Spinal cord (tissue), 10 donors: ENCODE data around the gene PAX3. TPM values are rescaled to one million over a fixed set of nuclear protein-coding genes. Genes with fewer than 3 reads are reported as not detected.
A peak's percentile ranks its signal among the peaks of the same experiment; 100 is the strongest.

ENCODE experiments used
- DNase-seq, 6 donors: peaks; one replicate each; pipeline versions ENCODE4 v3.0.0 to v3.0.0-alpha.2; 2013 to 2015; ENCODE audit warnings: low spot score in 6 of 6, low read depth in 4 of 6
- H3K27ac ChIP-seq: one replicate; pipeline ENCODE4 v1.5.1; 2013; ENCODE audit warnings: low read depth, low read length, control low read depth
- H3K27me3 ChIP-seq: one replicate; pipeline ENCODE4 v1.6.1; 2013; ENCODE audit warnings: low read length; ENCODE audit not compliant: control insufficient read depth, insufficient read depth
- H3K36me3 ChIP-seq: one replicate; pipeline ENCODE4 v1.6.1; 2013; ENCODE audit warnings: low read length; ENCODE audit not compliant: control insufficient read depth, insufficient read depth
- H3K4me1 ChIP-seq: one replicate; pipeline ENCODE4 v1.6.1; 2013; ENCODE audit warnings: low read length; ENCODE audit not compliant: control insufficient read depth, insufficient read depth
- H3K4me3 ChIP-seq: one replicate; pipeline ENCODE4 v1.5.1; 2013; ENCODE audit warnings: low read depth, low read length, control low read depth
- H3K9me3 ChIP-seq: one replicate; pipeline ENCODE4 v1.6.1; 2013; ENCODE audit warnings: low read length; ENCODE audit not compliant: control insufficient read depth, insufficient read depth
- WGBS: methylation state at CpG from one replicate; pipeline ENCODE4 v1.1.5; 2013; ENCODE audit warnings: missing lambda C conversion rate; ENCODE audit not compliant: insufficient coverage; 5-methylcytosine and 5-hydroxymethylcytosine counted together
- polyA plus RNA-seq, 2 donors: library from polyadenylated mRNA; unstranded; fragments of 120-200 nt; gene quantifications; one replicate each; pipeline ENCODE4 v1.2.1, GENCODE V29; 2013; ENCODE audit not compliant: insufficient read length in 2 of 2
- total RNA-seq, 2 donors: library from RNA; depleted of rRNA in 1 of 2; stranded (reverse); fragments of 120-200 nt in 1 of 2; fragments of >200 nt in 1 of 2; gene quantifications; one replicate each; pipeline versions ENCODE4 v1.2.3 to v1.2.4, GENCODE V29; 2013 to 2014
- donor health status: healthy.

The PAX3 gene
- total and polyA plus RNA-seq, 4 donors = 9.4 to 14.2 (median 12.7) TPM

DNA sequence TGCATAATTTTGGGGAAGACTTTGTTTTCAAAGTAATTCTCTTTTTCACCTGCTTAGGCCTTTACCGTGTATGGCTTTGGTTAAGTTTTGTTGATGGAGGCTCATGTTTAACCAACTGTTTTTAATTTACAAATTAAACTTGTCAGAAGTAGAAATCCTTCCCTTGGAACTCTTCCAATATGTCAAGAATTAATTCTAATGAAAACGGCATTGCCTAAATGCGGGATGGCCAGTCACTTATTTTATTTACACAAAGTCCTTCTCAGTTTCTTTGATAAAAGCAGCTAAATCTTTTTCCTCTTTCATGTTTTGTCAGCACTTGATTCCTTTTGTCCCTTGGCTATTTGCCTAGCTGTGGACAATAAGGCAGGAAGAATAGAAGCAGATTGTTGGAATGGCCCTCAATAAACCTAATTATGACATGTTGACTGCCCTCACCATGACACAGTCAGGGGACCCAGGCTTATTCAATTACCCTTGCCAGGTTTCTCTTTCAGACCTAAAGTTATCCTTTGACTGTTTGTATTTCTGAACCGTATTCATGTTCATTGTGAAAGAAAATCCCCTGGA, 26.3 kb downstream of the PAX3 start:
- DNase-seq = peak in 3 of 6 donors; percentile 61 to 83 (median 77)
- Histone ChIP-seq H3K4me3 (no peak overlapping the region), H3K27me3 (peaks cover 66% of the 10 kb centered on the region), H3K9me3 (no peaks in the 10 kb centered on the region), H3K4me1 (no peaks in the 10 kb centered on the region), H3K36me3 (no peaks in the 10 kb centered on the region), H3K27ac (peak overlapping the region; percentile 48)
- no CpG with 5 or more reads among the region's 4 CpGs for WGBS

GRCh38 chr2:222271854-222272253, 26.9 kb downstream of the PAX3 start:
- Histone ChIP-seq H3K9me3 (no peaks in the 10 kb centered on the region), H3K27ac (peak overlapping the region; percentile 48), H3K36me3 (no peaks in the 10 kb centered on the region), H3K27me3 (peaks cover 69% of the 10 kb centered on the region), H3K4me3 (no peak overlapping the region), H3K4me1 (no peaks in the 10 kb centered on the region)
- 70% methylated on average over 2 of the region's 5 CpGs for WGBS
- no peak for DNase-seq

GRCh38 chr2:222270396-222270795, 28.4 kb downstream of the PAX3 start:
- peak overlapping the region; percentile 70 for H3K27ac ChIP-seq
- H3K27me3 ChIP-seq = peaks cover 66% of the 10 kb centered on the region
- H3K36me3 ChIP-seq = no peaks in the 10 kb centered on the region
- no peaks in the 10 kb centered on the region for H3K4me1 ChIP-seq
- H3K4me3 ChIP-seq = no peak overlapping the region
- no CpG with 5 or more reads among the region's 3 CpGs for WGBS
- peak in 2 of 6 donors; percentile 74 to 75 for DNase-seq
- no peaks in the 10 kb centered on the region for H3K9me3 ChIP-seq

DNA sequence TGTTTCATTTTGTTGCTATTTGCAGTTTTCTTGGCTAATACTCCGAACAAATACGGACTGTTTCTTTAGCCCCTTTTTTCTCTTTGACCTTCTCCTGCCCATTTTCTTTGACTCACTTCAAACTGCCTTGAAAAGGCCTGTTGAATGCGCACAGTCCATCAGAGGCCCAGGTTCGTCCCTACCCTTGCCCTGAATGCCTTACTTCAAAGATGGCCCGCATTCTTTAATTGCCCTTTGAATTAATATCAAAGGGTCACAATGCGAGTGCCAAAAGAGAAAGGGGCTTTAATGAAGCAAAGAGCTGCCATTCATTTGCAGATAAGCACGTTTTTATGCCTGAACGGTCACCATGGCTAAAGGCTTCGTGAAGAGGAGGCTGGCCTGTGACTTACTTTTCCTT, 29.7 kb downstream of the PAX3 start:
- Histone ChIP-seq H3K36me3 (no peaks in the 10 kb centered on the region), H3K27me3 (peaks cover 62% of the 10 kb centered on the region), H3K4me3 (no peak overlapping the region), H3K4me1 (no peaks in the 10 kb centered on the region), H3K9me3 (no peaks in the 10 kb centered on the region), H3K27ac (peak overlapping the region; percentile 64)
- peak in 2 of 6 donors; percentile 30 to 39 for DNase-seq
- WGBS = 39% methylated on average over 5 of the region's 9 CpGs

GRCh38 chr2:222268311-222268990, 30.3 kb downstream of the PAX3 start:
- WGBS = 24% methylated on average over 9 of the region's 16 CpGs
- no peaks in the 10 kb centered on the region for H3K36me3 ChIP-seq
- no peaks in the 10 kb centered on the region for H3K4me1 ChIP-seq
- DNase-seq = no peak
- H3K27ac ChIP-seq = peak overlapping the region; percentile 64
- peaks cover 56% of the 10 kb centered on the region for H3K27me3 ChIP-seq
- H3K9me3 ChIP-seq = no peaks in the 10 kb centered on the region
- H3K4me3 ChIP-seq = no peak overlapping the region

- WGBS = no CpG with 5 or more reads among the region's 4 CpGs
- H3K4me3 ChIP-seq = no peak overlapping the region
- peaks cover 36% of the 10 kb centered on the region for H3K27me3 ChIP-seq
- H3K36me3 ChIP-seq = no peaks in the 10 kb centered on the region
- no peaks in the 10 kb centered on the region for H3K4me1 ChIP-seq
- no peak for DNase-seq
- no peaks in the 10 kb centered on the region for H3K9me3 ChIP-seq
- no peak overlapping the region for H3K27ac ChIP-seq
Measured at GRCh38 chr2:222264791-222265320, 33.9 kb downstream of the PAX3 start.

GRCh38 chr2:222261504-222261903, 37.3 kb downstream of the PAX3 start:
- WGBS = no CpG with 5 or more reads among the region's 2 CpGs
- H3K27ac ChIP-seq = no peak overlapping the region
- H3K4me1 ChIP-seq = no peaks in the 10 kb centered on the region
- H3K36me3 ChIP-seq = no peaks in the 10 kb centered on the region
- H3K27me3 ChIP-seq = peaks cover 12% of the 10 kb centered on the region
- H3K4me3 ChIP-seq = no peak overlapping the region
- H3K9me3 ChIP-seq = no peaks in the 10 kb centered on the region
- DNase-seq = no peak

- DNase-seq = no peak
- Histone ChIP-seq H3K27ac (no peak overlapping the region), H3K4me1 (no peaks in the 10 kb centered on the region), H3K9me3 (no peaks in the 10 kb centered on the region), H3K27me3 (peaks cover 11% of the 10 kb centered on the region), H3K4me3 (no peak overlapping the region), H3K36me3 (no peaks in the 10 kb centered on the region)
- 73% methylated on average over 2 of the region's 6 CpGs for WGBS
Measured at GRCh38 chr2:222257645-222258044, 41.2 kb downstream of the PAX3 start.

GRCh38 chr2:222256250-222256649, 42.5 kb downstream of the PAX3 start:
- Histone ChIP-seq H3K9me3 (no peaks in the 10 kb centered on the region), H3K27me3 (peaks cover 11% of the 10 kb centered on the region), H3K4me3 (no peak overlapping the region), H3K27ac (no peak overlapping the region), H3K4me1 (no peaks in the 10 kb centered on the region), H3K36me3 (no peaks in the 10 kb centered on the region)
- DNase-seq = no peak
- 50% methylated on average over 6 of the region's 8 CpGs for WGBS

DNA sequence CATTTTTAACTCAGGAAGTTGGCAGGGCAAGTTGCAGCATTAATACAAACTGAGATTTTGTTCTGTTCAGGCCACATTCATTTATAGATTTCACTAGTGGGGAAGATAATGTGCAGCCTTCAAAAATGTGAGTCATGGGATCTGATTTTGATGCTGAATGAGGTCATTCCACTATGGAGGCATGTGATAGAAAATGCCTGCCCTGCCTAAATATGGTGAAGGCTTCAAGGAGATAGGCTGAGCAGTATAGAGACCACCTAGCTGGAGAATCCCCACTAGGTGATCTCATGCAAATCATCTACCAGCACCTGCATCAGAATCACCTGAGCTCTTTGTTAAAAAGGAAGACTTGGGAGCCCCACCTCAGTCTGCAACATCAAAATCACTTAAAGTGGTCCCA, 43.7 kb downstream of the PAX3 start:
- H3K27me3 ChIP-seq = peaks cover 7% of the 10 kb centered on the region
- no peaks in the 10 kb centered on the region for H3K4me1 ChIP-seq
- H3K27ac ChIP-seq = no peak overlapping the region
- H3K9me3 ChIP-seq = no peaks in the 10 kb centered on the region
- DNase-seq = no peak
- H3K4me3 ChIP-seq = no peak overlapping the region
- no peaks in the 10 kb centered on the region for H3K36me3 ChIP-seq
